D341Med (cell line): ENCODE data around the gene ATP1A3.
A peak's percentile ranks its signal among the peaks of the same experiment; 100 is the strongest.
"Not testable (repeated sequence)": the region's sequence is repeated elsewhere in the genome, so short reads cannot be mapped to it uniquely, and the experiment has no call there.

ENCODE experiments used
- DNase-seq: peaks from one replicate; pipeline ENCODE4 v3.0.0; 2012; ENCODE audit warnings: low spot score

Gene ATP1A3

GRCh38 chr19:41945135-41945766, 48.8 kb downstream of the ATP1A3 start:
- no peak for DNase-seq

GRCh38 chr19:41944336-41944735, 49.7 kb downstream of the ATP1A3 start:
- no peak for DNase-seq

- no peak for DNase-seq
Observed at GRCh38 chr19:41941410-41942202, 52.4 kb downstream of the ATP1A3 start.

- DNase-seq: no peak
Observed at GRCh38 chr19:41940731-41941409, 53.2 kb downstream of the ATP1A3 start.

- peak; percentile 53 for DNase-seq
Observed at GRCh38 chr19:41939861-41940730, 53.9 kb downstream of the ATP1A3 start.

- not testable (repeated sequence) for DNase-seq
Observed at GRCh38 chr19:41939209-41939608, 54.8 kb downstream of the ATP1A3 start.

GRCh38 chr19:41937525-41938468, 56.2 kb downstream of the ATP1A3 start:
- DNase-seq: peak; percentile 54

- DNase-seq: no peak
Observed at GRCh38 chr19:41936961-41937360, 57.1 kb downstream of the ATP1A3 start.

- DNase-seq: no peak
Observed at GRCh38 chr19:41936416-41936850, 57.6 kb downstream of the ATP1A3 start.

GRCh38 chr19:41935760-41936415, 58.1 kb downstream of the ATP1A3 start:
- DNase-seq: peak; percentile 57

- peak; percentile 80 for DNase-seq
Observed at GRCh38 chr19:41934849-41935374, 59.1 kb downstream of the ATP1A3 start.

GRCh38 chr19:41933693-41934426, 60.2 kb downstream of the ATP1A3 start:
- no peak for DNase-seq

- peak; percentile 58 for DNase-seq
Observed at GRCh38 chr19:41932720-41933332, 61.2 kb downstream of the ATP1A3 start.

- peak; percentile 52 for DNase-seq
Observed at GRCh38 chr19:41932259-41932719, 61.7 kb downstream of the ATP1A3 start.

GRCh38 chr19:41930926-41931592, 63.0 kb downstream of the ATP1A3 start:
- DNase-seq: peak; percentile 90

GRCh38 chr19:41930322-41930722, 63.7 kb downstream of the ATP1A3 start:
- no peak for DNase-seq

- no peak for DNase-seq
Observed at GRCh38 chr19:41929536-41930071, 64.4 kb downstream of the ATP1A3 start.
